GM21515 (cell line): ENCODE measurements around the gene SYT11.
"Not testable (repeated sequence)": the region's sequence is repeated elsewhere in the genome, so short reads cannot be mapped to it uniquely, and the experiment has no call there.

Experiments
- ATAC-seq: cut with Tn5 transposase; IDR thresholded peaks from one replicate; pipeline ENCODE4 v1.9.1; 2021; ENCODE audit not compliant: unreplicated experiment

Gene SYT11

GRCh38 chr1:155859881-155860871 lies 809 bp downstream of the SYT11 start:
- peak; percentile 16 for ATAC-seq

DNA sequence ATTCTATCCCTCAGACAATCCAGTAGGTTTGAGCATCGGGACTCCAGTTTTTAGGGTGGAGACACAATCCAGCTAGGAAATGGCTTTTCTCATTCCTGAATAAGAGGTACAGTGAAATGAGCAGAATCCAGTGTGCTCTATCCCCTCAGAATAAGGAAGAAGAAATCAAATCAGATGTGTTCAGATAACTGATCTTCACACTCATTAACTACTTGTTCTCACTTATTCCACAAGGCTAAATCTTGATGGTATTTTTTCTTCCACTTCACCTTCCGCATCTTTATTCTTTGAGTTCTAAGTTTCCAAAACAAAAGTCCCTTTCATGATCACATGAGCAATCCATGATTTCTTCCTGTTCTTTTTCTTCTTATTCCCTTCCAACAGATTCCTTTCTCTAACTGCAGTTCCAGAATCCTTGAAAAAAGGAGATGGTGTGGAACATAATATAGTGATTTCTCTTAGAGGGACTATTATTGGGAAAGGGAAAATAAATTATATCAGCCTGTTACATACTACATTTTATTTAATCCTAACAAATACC lies 1.7 kb downstream of the SYT11 start:
- ATAC-seq = no peak

- ATAC-seq = no peak
These were observed 2.5 kb downstream of the SYT11 start for GRCh38 chr1:155861896-155862295.

GRCh38 chr1:155864393-155864792 lies 5.0 kb downstream of the SYT11 start:
- ATAC-seq = no peak

GRCh38 chr1:155867766-155868165 lies 8.4 kb downstream of the SYT11 start:
- ATAC-seq = no peak

GRCh38 chr1:155871390-155871789 lies 12.0 kb downstream of the SYT11 start:
- ATAC-seq = no peak

DNA sequence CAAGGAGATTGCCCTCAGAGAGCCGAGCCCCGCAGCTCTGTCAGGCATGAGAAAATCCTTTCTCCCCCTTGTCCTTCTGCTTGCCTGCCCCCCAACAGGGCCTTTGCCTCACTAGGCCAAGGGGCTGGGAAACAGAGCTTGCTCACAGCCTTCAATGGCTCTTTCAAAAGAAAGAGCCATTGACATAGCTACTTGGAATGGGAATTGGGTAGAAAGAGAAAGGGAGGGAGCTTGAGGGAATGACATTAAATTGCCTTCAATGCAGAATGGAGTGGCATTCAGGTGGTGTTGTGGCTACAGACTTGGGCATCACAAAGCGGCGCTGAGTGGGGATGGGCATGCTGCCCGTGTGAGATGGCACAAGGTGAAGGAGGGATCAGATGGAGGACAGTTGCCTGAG lies 13.2 kb downstream of the SYT11 start:
- ATAC-seq = no peak

DNA sequence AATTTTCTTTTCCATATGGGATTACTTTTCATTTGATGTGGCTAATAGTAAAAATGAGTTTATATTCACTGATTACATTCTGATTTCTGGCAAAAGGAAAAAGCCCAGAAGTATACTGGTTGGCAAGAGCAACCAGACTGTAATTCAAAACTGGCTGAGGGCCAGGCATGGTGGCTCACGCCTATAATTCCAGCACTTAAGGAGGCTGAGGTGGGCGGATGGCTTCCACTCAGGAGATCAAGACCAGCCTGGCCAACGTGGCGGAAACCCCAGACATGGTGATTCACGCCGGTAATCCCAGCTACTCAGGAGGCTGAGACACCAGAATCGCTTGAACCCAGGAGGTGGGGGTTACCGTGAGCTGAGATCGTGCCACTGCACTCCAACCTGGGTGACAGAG lies 14.5 kb downstream of the SYT11 start:
- ATAC-seq = no peak

DNA sequence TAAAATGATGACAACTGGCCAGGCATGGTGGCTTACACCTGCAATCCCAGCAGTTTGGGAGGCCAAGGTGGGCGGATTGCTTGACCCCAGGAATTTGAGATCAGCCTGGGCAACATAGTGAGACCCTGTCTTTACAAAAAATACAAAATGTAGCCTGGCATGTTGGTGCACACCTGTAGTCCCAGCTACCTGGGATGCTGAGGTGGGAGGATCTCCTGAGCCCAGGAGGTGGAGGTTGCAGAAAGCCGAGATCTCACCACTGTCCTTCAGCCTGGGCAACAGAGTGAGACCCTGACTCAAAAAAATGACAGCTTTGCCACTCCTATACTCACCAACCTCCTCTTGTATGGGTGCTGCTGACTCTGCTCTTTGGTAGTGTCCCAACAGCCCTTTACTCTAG lies 18.6 kb downstream of the SYT11 start:
- ATAC-seq = no peak

- ATAC-seq = no peak
These were observed 20.9 kb downstream of the SYT11 start for GRCh38 chr1:155880251-155880650.

GRCh38 chr1:155880950-155881349 lies 21.6 kb downstream of the SYT11 start:
- ATAC-seq = no peak

DNA sequence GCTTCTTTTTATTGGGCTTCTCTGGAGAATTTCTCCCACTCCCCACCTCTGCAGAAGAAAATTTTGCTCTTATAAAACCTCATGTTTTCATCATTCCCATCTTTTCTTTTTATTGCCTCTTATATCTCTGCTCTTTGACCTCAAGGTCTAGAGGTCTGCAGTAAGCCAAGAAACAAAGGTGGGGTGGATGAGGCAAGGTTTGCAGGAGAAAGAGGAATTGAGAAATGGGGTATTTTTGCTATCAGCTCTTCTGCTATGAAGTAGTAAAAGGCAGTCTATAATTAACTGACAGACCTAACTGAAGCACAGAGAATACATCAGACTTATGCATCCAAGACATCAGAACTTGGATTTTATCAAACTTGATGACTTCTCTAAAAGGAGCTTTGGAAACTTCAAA lies 22.9 kb downstream of the SYT11 start:
- ATAC-seq = no peak

DNA sequence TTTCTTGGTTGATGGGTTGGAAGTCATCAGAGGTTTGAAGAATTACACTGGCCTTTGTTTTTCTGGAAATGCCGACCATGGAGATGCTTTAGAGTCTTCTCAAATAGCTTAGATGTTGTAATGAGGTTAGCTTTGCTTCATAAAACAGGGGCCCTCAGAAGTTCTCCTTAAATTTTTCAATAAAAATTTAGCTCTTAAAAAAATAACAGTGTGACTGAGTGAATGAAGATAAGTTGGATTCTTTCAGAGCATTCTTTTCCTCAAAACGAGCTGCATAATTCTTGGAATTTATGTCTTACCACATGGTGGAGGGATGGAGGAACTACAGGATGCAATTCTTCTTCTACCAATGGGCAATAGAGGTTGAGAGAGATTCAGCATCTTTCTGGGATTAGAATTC lies 23.4 kb downstream of the SYT11 start:
- ATAC-seq = no peak

GRCh38 chr1:155884031-155884960 lies 24.9 kb downstream of the SYT11 start:
- ATAC-seq = no peak

DNA sequence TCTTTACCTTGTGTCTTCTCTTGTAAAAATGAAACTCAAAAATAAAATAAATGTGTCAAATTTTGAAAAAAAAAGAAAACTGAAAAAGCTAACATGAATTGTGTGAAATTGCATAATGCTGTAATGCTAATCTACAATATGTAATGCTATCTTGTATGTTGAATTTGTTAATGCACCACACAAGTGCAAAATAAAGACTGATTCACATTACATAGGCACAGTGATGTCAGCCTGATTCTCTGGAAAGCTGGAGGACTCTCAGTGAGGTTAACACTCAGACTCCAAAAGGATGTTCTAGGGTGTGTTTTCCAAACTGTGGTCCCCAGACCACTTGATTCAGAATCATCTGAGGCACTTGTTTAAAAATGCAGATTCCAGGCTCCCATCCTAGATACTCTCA lies 25.6 kb downstream of the SYT11 start:
- no peak for ATAC-seq

GRCh38 chr1:155888481-155888880 lies 29.1 kb downstream of the SYT11 start:
- ATAC-seq = no peak

DNA sequence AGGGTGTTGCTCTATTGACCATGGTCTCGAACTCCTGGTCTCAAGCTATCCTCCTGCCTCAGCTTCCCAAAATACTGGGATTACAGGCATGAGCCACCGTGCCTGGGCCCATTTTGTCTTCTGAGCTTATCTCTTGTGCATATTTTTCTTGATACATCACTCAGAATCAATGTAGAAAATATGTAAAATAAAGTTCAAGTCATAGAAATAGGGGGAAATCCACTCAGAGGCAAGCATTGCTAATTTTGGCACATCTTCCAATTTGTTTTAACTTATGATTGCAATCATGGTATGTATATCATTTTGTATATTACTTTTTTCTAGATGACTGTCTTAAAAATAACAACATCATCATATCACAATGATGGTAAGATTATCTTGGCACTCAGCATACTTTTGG lies 30.2 kb downstream of the SYT11 start:
- no peak for ATAC-seq

DNA sequence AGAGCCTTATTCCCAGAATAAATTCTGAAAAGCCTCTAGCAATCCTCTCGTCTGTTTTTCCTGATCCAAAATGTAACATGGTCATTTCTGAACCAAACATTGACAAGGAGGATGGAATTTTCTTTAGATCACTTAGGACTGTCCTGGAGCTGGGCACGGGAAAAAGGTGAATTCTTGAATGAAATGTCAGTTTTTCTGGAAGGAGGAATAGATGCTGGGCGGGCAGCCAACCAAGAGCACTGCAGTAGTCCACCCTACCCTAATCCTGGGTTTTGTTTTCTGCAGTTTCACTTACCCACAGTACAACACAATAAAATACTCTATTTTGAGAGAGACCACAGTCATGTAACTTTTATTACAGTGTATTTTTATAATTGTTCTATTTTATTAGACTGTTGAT lies 30.9 kb downstream of the SYT11 start:
- no peak for ATAC-seq

- no peak for ATAC-seq
These were observed 33.4 kb downstream of the SYT11 start for GRCh38 chr1:155892796-155893195.

- no peak for ATAC-seq
These were observed 34.2 kb downstream of the SYT11 start for GRCh38 chr1:155893389-155894142.

GRCh38 chr1:155895617-155896016 lies 36.2 kb downstream of the SYT11 start:
- ATAC-seq = not testable (repeated sequence)
